Measurements from ENCODE around the gene SHC4. TPM values are rescaled to one million over a fixed set of nuclear protein-coding genes. Genes with fewer than 3 reads are reported as not detected.

SHC4 gene
- total and polyA plus RNA-seq, 9 of the 15 experiments (the other 6 are each of a cell fraction or from before 2014, with no cell fraction given) = 0.43 to 1.2 (median 0.67) TPM

- 0 out of 2 replicates have a peak, but pooled peaks have one; percentile 54 for TF ChIP-seq MTA3 (IDR thresholded peaks at IDR 0.05; ENCODE audit: borderline replicate concordance)
- TF ChIP-seq NRF1 (conservative IDR thresholded peaks at IDR 0.05 in 1 of 2, IDR thresholded peaks at IDR 0.05 in 1 of 2) = no peak
- no peak for TF ChIP-seq SNAPC5 (CRISPR knock-in tag; IDR thresholded peaks at IDR 0.05)
- TF ChIP-seq HLTF (IDR thresholded peaks at IDR 0.05) = no peak
- TF ChIP-seq MLLT1 (IDR thresholded peaks at IDR 0.05) = peak in 1 of 2 experiments; percentile 82; a peak in 2 of 4 replicates
- peak; percentile 78 for TF ChIP-seq PKNOX1 (IDR thresholded peaks at IDR 0.05)
- TF ChIP-seq EP400 (IDR thresholded peaks at IDR 0.05) = no peak
- no peak for TF ChIP-seq JUNB (CRISPR knock-in tag; conservative IDR thresholded peaks at IDR 0.05)
- TF ChIP-seq ZKSCAN8 (CRISPR knock-in tag; IDR thresholded peaks at IDR 0.05) = no peak
- TF ChIP-seq KDM1A (IDR thresholded peaks at IDR 0.05) = peak; percentile 44 to 57
- peak; percentile 90 for TF ChIP-seq MAFF (IDR thresholded peaks at IDR 0.05; ENCODE audit: low read length)
- TF ChIP-seq TFAM (CRISPR knock-in tag; conservative IDR thresholded peaks at IDR 0.05) = no peak
- TF ChIP-seq ETV6 (IDR thresholded peaks at IDR 0.05; ENCODE audit: borderline replicate concordance in 1 of 2, low read depth in 2 of 2, low read length in 1 of 2) = no peak
- TF ChIP-seq ETV6 (CRISPR knock-in tag; IDR thresholded peaks at IDR 0.05; ENCODE audit: borderline replicate concordance) = no peak
- TF ChIP-seq IRF1 (CRISPR knock-in tag; IDR thresholded peaks at IDR 0.05; ENCODE audit: borderline replicate concordance) = no peak
- no peak for TF ChIP-seq POLR2AphosphoS5 (IDR thresholded peaks at IDR 0.05; ENCODE audit: control insufficient read depth, insufficient read depth, low read depth, low read length)
- TF ChIP-seq EZH2 (IDR thresholded peaks at IDR 0.05; ENCODE audit: borderline replicate concordance, low read depth, low read length) = no peak
- TF ChIP-seq RBM25 (IDR thresholded peaks at IDR 0.05; ENCODE audit: low read depth, low read length, severe bottlenecking) = no peak
- TF ChIP-seq TAL1 (IDR thresholded peaks at IDR 0.05) = peak; percentile 54
- TF ChIP-seq HNRNPUL1 (IDR thresholded peaks at IDR 0.05; ENCODE audit: low read length) = no peak
- TF ChIP-seq ZNF609 (CRISPR knock-in tag; IDR thresholded peaks at IDR 0.05; ENCODE audit: borderline replicate concordance) = no peak
- TF ChIP-seq U2AF1 (optimal IDR thresholded peaks at IDR 0.05; ENCODE audit: low read depth, low read length) = no peak
Measured at GRCh38 chr15:48858401-48858800, 105.3 kb downstream of the SHC4 start (continued).

All from K562 (cell line).